Testis (tissue), 2 donors: ENCODE data around the gene AMOTL2.

Experiments used
- CTCF ChIP-seq, 3 experiments: fragments of 450-650 bp in 2 of 3; fragments of 200-600 bp in 1 of 3; sonication (generic) in 1 of 3; IDR thresholded peaks; one replicate each; pipeline ENCODE4 v1.5.1; 2016 to 2019; ENCODE audit warnings: antibody characterized with exemption in 3 of 3, mild to moderate bottlenecking in 2 of 3, moderate library complexity in 1 of 3
- POLR2A ChIP-seq: fragments of 450-650 bp; IDR thresholded peaks from one replicate; pipeline ENCODE4 v1.6.1; 2017; ENCODE audit warnings: antibody characterized with exemption, mild to moderate bottlenecking, moderate library complexity

- no peak for TF ChIP-seq POLR2A
- no peak for TF ChIP-seq CTCF (IDR thresholded peaks at IDR 0.05)
Measured at GRCh38 chr3:134337511-134338200, 36.6 kb downstream of the AMOTL2 start.
